Measurements from ENCODE around the gene PRUNE1. TPM values are rescaled to one million over a fixed set of nuclear protein-coding genes. Genes with fewer than 3 reads are reported as not detected.

PRUNE1 gene
- total RNA-seq, 2 donors from 2014 or later = 20.4 to 21.5 TPM

DNA sequence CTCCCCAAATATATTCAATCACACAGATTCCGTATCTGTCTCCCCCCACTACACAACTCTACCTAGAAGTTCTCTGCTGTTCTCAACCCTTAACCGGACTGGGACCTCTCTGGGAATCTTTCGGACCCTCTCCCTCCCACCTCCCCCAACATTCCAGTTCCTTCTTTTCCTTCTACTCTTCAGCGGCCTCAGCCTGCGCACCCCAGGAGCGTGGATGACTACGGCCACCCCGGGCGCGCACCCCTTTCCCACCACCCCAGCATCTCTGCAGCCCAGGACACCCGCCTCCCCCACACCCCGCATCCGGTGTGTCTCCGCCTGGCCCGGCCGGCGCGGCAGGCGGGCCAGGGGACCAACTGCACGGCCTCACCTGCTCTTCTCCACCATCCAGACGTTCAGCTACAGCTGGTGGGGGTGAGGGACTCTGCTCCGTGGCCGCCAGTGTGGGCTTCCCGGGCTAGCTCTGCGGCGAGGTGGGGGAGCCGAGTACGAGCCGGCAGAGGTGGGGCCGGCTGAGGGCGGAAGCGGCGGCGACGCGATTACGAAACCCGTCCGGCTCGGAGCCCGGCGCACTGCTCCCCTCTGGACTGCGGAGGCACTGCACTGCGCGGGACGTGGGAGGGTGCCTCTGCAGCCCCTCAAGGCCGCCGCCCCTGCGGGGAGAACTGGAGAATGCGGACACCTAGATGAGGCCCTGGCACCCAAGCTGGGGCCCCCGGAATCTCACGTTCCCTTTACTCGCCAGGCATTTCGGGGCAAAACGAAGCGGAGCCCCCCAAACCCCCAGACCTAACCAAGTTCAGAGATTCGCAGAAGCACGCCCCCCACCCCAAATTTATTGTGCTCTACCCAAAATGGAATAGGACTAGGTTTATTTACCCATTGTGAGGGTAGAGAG lies 51.1 kb downstream of the PRUNE1 start, which contains the start of gene CDC42SE1:
Gene CDC42SE1, minus strand, starts transcription at position 514 of the 898 bp plus-strand sequence. CDS start 3,892 bp downstream, outside the sequence.
- Histone ChIP-seq H3K27me3 (no peaks in the 10 kb centered on the region), H3K9ac (ENCODE audit: low read depth in 2 of 2, low read length in 2 of 2) (peak within 1 kb of the TSS; percentile 93 to 98), H3K4me3 (peak within 1 kb of the TSS; percentile 88), H3K4me1 (peaks cover 7% of the 10 kb centered on the region), H3K36me3 (peaks cover 13% of the 10 kb centered on the region), H3K27ac (peak within 1 kb of the TSS; percentile 91), H3K9me3 (no peaks in the 10 kb centered on the region)
- intact Hi-C loops (cut with DNase I) = loop anchor here (5.0 kb wide), 1 partner anchor 52 kb away; the partner anchor contains the start of genes MINDY1 and PRUNE1
- peak; percentile 83 for DNase-seq
- TF ChIP-seq, protein P1, sequence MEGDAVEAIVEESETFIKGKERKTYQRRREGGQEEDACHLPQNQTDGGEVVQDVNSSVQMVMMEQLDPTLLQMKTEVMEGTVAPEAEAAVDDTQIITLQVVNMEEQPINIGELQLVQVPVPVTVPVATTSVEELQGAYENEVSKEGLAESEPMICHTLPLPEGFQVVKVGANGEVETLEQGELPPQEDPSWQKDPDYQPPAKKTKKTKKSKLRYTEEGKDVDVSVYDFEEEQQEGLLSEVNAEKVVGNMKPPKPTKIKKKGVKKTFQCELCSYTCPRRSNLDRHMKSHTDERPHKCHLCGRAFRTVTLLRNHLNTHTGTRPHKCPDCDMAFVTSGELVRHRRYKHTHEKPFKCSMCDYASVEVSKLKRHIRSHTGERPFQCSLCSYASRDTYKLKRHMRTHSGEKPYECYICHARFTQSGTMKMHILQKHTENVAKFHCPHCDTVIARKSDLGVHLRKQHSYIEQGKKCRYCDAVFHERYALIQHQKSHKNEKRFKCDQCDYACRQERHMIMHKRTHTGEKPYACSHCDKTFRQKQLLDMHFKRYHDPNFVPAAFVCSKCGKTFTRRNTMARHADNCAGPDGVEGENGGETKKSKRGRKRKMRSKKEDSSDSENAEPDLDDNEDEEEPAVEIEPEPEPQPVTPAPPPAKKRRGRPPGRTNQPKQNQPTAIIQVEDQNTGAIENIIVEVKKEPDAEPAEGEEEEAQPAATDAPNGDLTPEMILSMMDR (IDR thresholded peaks at IDR 0.05) = peak; percentile 83

DNA sequence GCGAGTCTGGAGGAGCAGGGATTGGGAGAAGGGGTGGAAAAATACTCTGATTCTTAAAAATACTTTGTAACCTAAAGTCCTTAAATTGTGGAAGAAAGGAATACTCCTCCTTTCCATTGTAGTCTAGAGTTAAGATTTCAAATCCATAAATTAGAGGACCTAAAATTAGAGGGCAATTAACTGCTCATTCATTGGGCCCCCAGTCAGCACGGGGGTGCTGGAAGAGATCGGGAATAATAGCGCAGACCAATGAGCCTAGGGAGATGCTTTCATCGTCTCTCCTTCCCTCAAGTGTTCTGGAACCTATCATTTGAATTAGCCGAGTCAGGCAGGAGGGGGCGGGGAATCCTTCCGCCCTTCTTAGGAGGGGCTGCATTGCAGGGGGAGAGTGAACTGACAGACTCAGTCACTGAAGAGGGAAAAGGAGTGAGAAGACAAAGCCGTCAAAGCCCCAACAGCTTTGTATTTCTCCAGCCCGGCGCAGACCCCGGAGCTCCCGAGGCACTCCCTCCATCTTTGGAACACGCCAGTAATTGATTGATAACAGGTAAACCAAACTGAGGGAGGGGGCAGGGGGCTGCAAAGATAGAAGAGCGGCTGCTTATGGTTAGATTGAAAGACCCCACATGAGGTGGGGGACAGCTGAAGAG lies 51.9 kb downstream of the PRUNE1 start, which contains the start of gene MLLT11:
Gene MLLT11, plus strand, starts transcription at position 391 of the 650 bp plus-strand sequence. CDS start 6,828 bp downstream, outside the sequence.
- Histone ChIP-seq H3K9me3 (no peaks in the 10 kb centered on the region), H3K27me3 (no peaks in the 10 kb centered on the region), H3K27ac (peak within 1 kb of the TSS; percentile 91), H3K36me3 (peaks cover 5% of the 10 kb centered on the region), H3K4me3 (peak within 1 kb of the TSS; percentile 88), H3K4me1 (peaks cover 7% of the 10 kb centered on the region), H3K9ac (ENCODE audit: low read depth in 2 of 2, low read length in 2 of 2) (peak within 1 kb of the TSS; percentile 93 to 98)
- TF ChIP-seq, protein P1 (IDR thresholded peaks at IDR 0.05) = no peak
- intact Hi-C loops (cut with DNase I) = no loop called here
- peak; percentile 45 for DNase-seq

DNA sequence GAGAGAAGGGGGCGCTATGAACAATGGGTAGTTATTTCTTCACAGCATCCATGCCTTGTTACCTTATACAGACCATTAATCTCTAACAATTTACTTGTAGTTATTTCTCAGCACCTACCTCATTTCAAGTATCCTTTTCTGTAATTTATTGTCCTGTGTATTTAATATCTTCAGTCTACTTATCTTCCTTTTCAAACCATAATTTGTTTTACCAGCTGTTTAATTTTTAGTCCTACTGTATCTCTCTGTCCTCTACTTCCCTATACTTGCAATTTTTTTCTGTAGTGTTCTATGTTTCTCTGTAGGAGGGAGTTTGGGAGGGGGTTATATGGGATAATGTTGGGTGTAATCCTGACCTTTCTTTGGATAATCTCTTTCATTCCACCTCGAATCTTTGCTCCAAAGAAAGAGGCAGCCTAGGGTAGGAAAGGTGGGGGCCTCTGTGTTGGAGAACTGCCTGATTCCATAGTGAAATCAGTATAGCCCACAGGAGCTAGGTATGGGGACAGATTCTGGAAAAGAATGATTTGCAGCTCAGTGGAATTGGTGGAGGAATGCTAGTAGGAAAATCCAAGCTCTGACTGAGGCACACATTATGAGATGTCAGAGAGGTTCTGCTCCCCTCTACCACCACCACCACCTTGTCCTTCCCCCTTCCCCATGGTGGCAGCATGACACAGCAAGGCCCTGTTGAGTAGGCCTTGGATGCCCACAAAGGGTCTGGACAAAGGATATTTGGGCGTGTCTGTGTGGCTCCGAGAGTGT lies 52.6 kb downstream of the PRUNE1 start:
- no peak for DNase-seq
- peaks cover 7% of the 10 kb centered on the region for H3K4me1 ChIP-seq
- TF ChIP-seq, protein P1 (IDR thresholded peaks at IDR 0.05) = no peak
- peak overlapping the region; percentile 88 for H3K4me3 ChIP-seq
- H3K27ac ChIP-seq = no peak overlapping the region
- H3K27me3 ChIP-seq = no peaks in the 10 kb centered on the region
- no peak overlapping the region for H3K9ac ChIP-seq (ENCODE audit: low read depth in 2 of 2, low read length in 2 of 2)
- intact Hi-C loops (cut with DNase I) = no loop called here
- no peaks in the 10 kb centered on the region for H3K9me3 ChIP-seq
- no peaks in the 10 kb centered on the region for H3K36me3 ChIP-seq

DNA sequence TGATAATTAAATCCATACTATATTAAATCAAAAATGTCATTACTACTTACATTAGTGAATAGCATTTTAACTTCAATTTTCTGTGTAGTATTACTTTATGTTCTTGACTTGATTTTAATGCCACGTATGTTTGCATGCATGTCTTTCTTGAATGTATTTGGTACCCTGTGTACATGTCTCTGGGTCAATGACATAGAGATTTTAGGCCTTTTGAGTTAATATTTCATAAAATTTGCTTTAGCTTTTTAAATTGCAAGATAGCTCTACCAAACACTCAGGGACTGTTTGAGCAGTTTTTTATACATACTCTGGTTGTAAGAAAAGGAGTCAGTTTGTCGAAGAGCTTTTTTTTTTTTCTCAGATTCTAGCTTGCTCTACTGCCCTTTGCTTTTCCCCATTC lies 53.5 kb downstream of the PRUNE1 start:
- Histone ChIP-seq H3K4me1 (peaks cover 5% of the 10 kb centered on the region), H3K27ac (no peak overlapping the region), H3K9me3 (no peaks in the 10 kb centered on the region), H3K36me3 (no peaks in the 10 kb centered on the region), H3K9ac (ENCODE audit: low read depth in 2 of 2, low read length in 2 of 2) (no peak overlapping the region), H3K27me3 (no peaks in the 10 kb centered on the region), H3K4me3 (no peak overlapping the region)
- TF ChIP-seq, protein P1 (IDR thresholded peaks at IDR 0.05) = no peak
- intact Hi-C loops (cut with DNase I) = no loop called here
- no peak for DNase-seq

All from colonic mucosa (tissue), 4 donors.